SK-N-SH treated with all-trans-retinoic acid at 6 μM for 48 hours (cell line): Measurements from ENCODE around the gene MPPED1.

Experiments
- ISL1 ChIP-seq: fragments of 250-450 bp; sonication (Bioruptor Pico); IDR thresholded peaks from 2 replicates; pipeline ENCODE4 v2.1.2; 2022; ENCODE audit warnings: mild to moderate bottlenecking, moderate library complexity
- SNAI2 ChIP-seq: fragments of 250-450 bp; sonication (Bioruptor Pico); IDR thresholded peaks from 2 replicates; pipeline ENCODE4 v1.5.0; 2020; ENCODE audit warnings: mild to moderate bottlenecking, moderate library complexity
- TOX ChIP-seq: fragments of 250-450 bp; sonication (Bioruptor Pico); IDR thresholded peaks from 2 replicates; pipeline ENCODE4 v1.8.0; 2021; ENCODE audit warnings: mild to moderate bottlenecking, moderate library complexity, borderline replicate concordance
- ZFP3 ChIP-seq: fragments of 250-450 bp; sonication (Bioruptor Pico); IDR thresholded peaks from 2 replicates; pipeline ENCODE4 v1.5.0; 2020; ENCODE audit warnings: mild to moderate bottlenecking, moderate library complexity
- ZNF565 ChIP-seq: fragments of 450-650 bp; formaldehyde crosslinking; conservative IDR thresholded peaks from 2 replicates; pipeline ENCODE4 v1.5.0; 2020; ENCODE audit warnings: low read depth, mild to moderate bottlenecking, moderate library complexity

- TF ChIP-seq ISL1 (no peak), SNAI2 (no peak), TOX (CRISPR knock-in tag) (no peak), ZFP3 (CRISPR knock-in tag) (no peak), ZNF565 (CRISPR knock-in tag) (no peak)
Measured at GRCh38 chr22:43479301-43479950, 67.6 kb downstream of the MPPED1 start.
